ENCODE results near the gene FGD2.

The FGD2 gene

GRCh38 chr6:37011656-37012378 lies 6.4 kb downstream of the FGD2 start:
- Histone ChIP-seq H4K20me1 (ENCODE audit: insufficient read depth, low read length, poor library complexity, severe bottlenecking) (no peaks in the 10 kb centered on the region), H3K79me2 (ENCODE audit: insufficient read depth, low read length) (no peaks in the 10 kb centered on the region), H2AFZ (ENCODE audit: low read length) (no peak overlapping the region), H3K4me3 (ENCODE audit: low read length, poor library complexity, severe bottlenecking) (no peak overlapping the region), H3K9me2 (replicated peaks; ENCODE audit: low read depth, low read length) (no peaks in the 10 kb centered on the region), H3K4me2 (ENCODE audit: low read depth, low read length, poor library complexity, severe bottlenecking) (no peak overlapping the region), H3K36me3 (ENCODE audit: insufficient read depth, low read length) (no peaks in the 10 kb centered on the region), H3F3A (ENCODE audit: low read depth) (no peaks in the 10 kb centered on the region), H3K4me1 (ENCODE audit: insufficient read depth, low read length, poor library complexity, severe bottlenecking) (no peaks in the 10 kb centered on the region), H3K9me3 (ENCODE audit: insufficient read depth, low read depth, low read length) (no peaks in the 10 kb centered on the region), H3K9ac (ENCODE audit: low read depth, low read length, poor library complexity, severe bottlenecking) (no peak overlapping the region), H3K27me3 (ENCODE audit: insufficient read depth, low read length, poor library complexity, severe bottlenecking) (no peaks in the 10 kb centered on the region)
- TF ChIP-seq CTCF (conservative IDR thresholded peaks at IDR 0.05; ENCODE audit: low read length) (no peak), EZH2phosphoT487 (IDR thresholded peaks at IDR 0.05; ENCODE audit: borderline replicate concordance) (no peak)

GRCh38 chr6:37013516-37014491 lies 8.3 kb downstream of the FGD2 start:
- no peaks in the 10 kb centered on the region for H3K79me2 ChIP-seq (ENCODE audit: insufficient read depth, low read length)
- no peak overlapping the region for H3K4me2 ChIP-seq (ENCODE audit: low read depth, low read length, poor library complexity, severe bottlenecking)
- no peaks in the 10 kb centered on the region for H4K20me1 ChIP-seq (ENCODE audit: insufficient read depth, low read length, poor library complexity, severe bottlenecking)
- no peaks in the 10 kb centered on the region for H3F3A ChIP-seq (ENCODE audit: low read depth)
- TF ChIP-seq EZH2phosphoT487 (IDR thresholded peaks at IDR 0.05; ENCODE audit: borderline replicate concordance) (no peak), CTCF (conservative IDR thresholded peaks at IDR 0.05; ENCODE audit: low read length) (no peak)
- no peaks in the 10 kb centered on the region for H3K36me3 ChIP-seq (ENCODE audit: insufficient read depth, low read length)
- H3K9ac ChIP-seq (ENCODE audit: low read depth, low read length, poor library complexity, severe bottlenecking) = no peak overlapping the region
- no peaks in the 10 kb centered on the region for H3K9me2 ChIP-seq (replicated peaks; ENCODE audit: low read depth, low read length)
- H3K4me1 ChIP-seq (ENCODE audit: insufficient read depth, low read length, poor library complexity, severe bottlenecking) = peaks cover 4% of the 10 kb centered on the region
- H3K4me3 ChIP-seq (ENCODE audit: low read length, poor library complexity, severe bottlenecking) = no peak overlapping the region
- no peaks in the 10 kb centered on the region for H3K9me3 ChIP-seq (ENCODE audit: insufficient read depth, low read depth, low read length)
- H3K27me3 ChIP-seq (ENCODE audit: insufficient read depth, low read length, poor library complexity, severe bottlenecking) = no peaks in the 10 kb centered on the region
- no peak overlapping the region for H2AFZ ChIP-seq (ENCODE audit: low read length)

- H3K9me2 ChIP-seq (replicated peaks; ENCODE audit: low read depth, low read length) = no peaks in the 10 kb centered on the region
- H3K36me3 ChIP-seq (ENCODE audit: insufficient read depth, low read length) = no peaks in the 10 kb centered on the region
- no peak overlapping the region for H2AFZ ChIP-seq (ENCODE audit: low read length)
- H3K4me2 ChIP-seq (ENCODE audit: low read depth, low read length, poor library complexity, severe bottlenecking) = no peak overlapping the region
- H3F3A ChIP-seq (ENCODE audit: low read depth) = no peaks in the 10 kb centered on the region
- H3K79me2 ChIP-seq (ENCODE audit: insufficient read depth, low read length) = no peaks in the 10 kb centered on the region
- no peaks in the 10 kb centered on the region for H3K27me3 ChIP-seq (ENCODE audit: insufficient read depth, low read length, poor library complexity, severe bottlenecking)
- H3K4me1 ChIP-seq (ENCODE audit: insufficient read depth, low read length, poor library complexity, severe bottlenecking) = peaks cover 7% of the 10 kb centered on the region
- no peaks in the 10 kb centered on the region for H4K20me1 ChIP-seq (ENCODE audit: insufficient read depth, low read length, poor library complexity, severe bottlenecking)
- H3K9ac ChIP-seq (ENCODE audit: low read depth, low read length, poor library complexity, severe bottlenecking) = no peak overlapping the region
- no peak for TF ChIP-seq CTCF (conservative IDR thresholded peaks at IDR 0.05; ENCODE audit: low read length)
- TF ChIP-seq EZH2phosphoT487 (IDR thresholded peaks at IDR 0.05; ENCODE audit: borderline replicate concordance) = no peak
- H3K4me3 ChIP-seq (ENCODE audit: low read length, poor library complexity, severe bottlenecking) = no peak overlapping the region
- H3K9me3 ChIP-seq (ENCODE audit: insufficient read depth, low read depth, low read length) = no peaks in the 10 kb centered on the region
These were observed 9.2 kb downstream of the FGD2 start for GRCh38 chr6:37014667-37015066.

Data from Loucy (cell line).